A673 (cell line): Measurements from ENCODE around the gene GZF1.

Source experiments
- EZH2 ChIP-seq: fragments of 200-600 bp; sonication (generic); IDR thresholded peaks from 2 replicates; pipeline ENCODE4 v1.6.1; 2017; ENCODE audit warnings: borderline replicate concordance, low read depth, mild to moderate bottlenecking, mixed read lengths, antibody characterized with exemption, low read length; ENCODE audit not compliant: poor library complexity, severe bottlenecking
- TF ChIP-seq, protein P1 (sequence below): fragments of 300-800, 200-600 bp; sonication (generic); conservative IDR thresholded peaks from 2 replicates; pipeline ENCODE4 v1.5.1; 2017; ENCODE audit warnings: low read depth, mild to moderate bottlenecking, antibody characterized with exemption, low read length, moderate library complexity, mixed read lengths

DNA sequence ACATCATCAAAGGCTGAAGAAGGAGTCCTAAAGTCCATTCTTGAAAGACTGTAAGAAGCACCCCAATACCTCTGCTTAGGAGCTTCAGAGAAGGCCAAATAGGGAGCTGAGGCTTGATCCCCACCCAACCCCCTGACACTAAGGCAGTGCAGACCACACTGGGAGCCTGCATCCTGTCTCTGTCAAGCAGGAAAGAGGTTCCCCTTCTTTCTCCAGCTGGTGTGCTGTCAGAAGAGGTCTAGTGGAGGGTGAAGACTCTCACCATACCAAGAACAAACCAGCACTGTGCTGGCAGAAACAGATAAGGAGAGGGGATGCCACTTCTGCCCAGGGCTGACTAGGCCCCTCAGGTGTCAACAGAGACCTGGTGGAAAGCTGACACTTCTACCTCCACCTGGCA, 19.9 kb downstream of the GZF1 start:
- TF ChIP-seq, protein P1, sequence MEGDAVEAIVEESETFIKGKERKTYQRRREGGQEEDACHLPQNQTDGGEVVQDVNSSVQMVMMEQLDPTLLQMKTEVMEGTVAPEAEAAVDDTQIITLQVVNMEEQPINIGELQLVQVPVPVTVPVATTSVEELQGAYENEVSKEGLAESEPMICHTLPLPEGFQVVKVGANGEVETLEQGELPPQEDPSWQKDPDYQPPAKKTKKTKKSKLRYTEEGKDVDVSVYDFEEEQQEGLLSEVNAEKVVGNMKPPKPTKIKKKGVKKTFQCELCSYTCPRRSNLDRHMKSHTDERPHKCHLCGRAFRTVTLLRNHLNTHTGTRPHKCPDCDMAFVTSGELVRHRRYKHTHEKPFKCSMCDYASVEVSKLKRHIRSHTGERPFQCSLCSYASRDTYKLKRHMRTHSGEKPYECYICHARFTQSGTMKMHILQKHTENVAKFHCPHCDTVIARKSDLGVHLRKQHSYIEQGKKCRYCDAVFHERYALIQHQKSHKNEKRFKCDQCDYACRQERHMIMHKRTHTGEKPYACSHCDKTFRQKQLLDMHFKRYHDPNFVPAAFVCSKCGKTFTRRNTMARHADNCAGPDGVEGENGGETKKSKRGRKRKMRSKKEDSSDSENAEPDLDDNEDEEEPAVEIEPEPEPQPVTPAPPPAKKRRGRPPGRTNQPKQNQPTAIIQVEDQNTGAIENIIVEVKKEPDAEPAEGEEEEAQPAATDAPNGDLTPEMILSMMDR = no peak
- no peak for TF ChIP-seq EZH2
